Smooth muscle cell (in vitro differentiated cells): ENCODE measurements around the gene MORN1. TPM values are rescaled to one million over a fixed set of nuclear protein-coding genes. Genes with fewer than 3 reads are reported as not detected.

Source experiments
- DNase-seq: peaks from one replicate; lab custom pipeline; 2025; ENCODE audit not compliant: unreplicated experiment; lab: John Stamatoyannopoulos, UW
- H2AFZ ChIP-seq: fragments of 200-600 bp; sonication (generic); 2 replicates; pipeline ENCODE4 v1.6.0; 2016; ENCODE audit warnings: antibody characterized with exemption, low read depth, mild to moderate bottlenecking
- H3F3A ChIP-seq: fragments of 200-600 bp; sonication (generic); 2 replicates; pipeline ENCODE4 v1.6.0; 2017; ENCODE audit warnings: antibody characterized with exemption, low read depth
- H3K27ac ChIP-seq: fragments of 200-600 bp; sonication (generic); 2 replicates; pipeline ENCODE4 v1.5.1; 2016; ENCODE audit warnings: low read depth, mild to moderate bottlenecking
- H3K27me3 ChIP-seq: fragments of 200-600 bp; sonication (generic); 2 replicates; pipeline ENCODE4 v1.6.1; 2016; ENCODE audit warnings: low read depth, mild to moderate bottlenecking
- H3K36me3 ChIP-seq: fragments of 200-600 bp; sonication (generic); 2 replicates; pipeline ENCODE4 v1.5.1; 2016; ENCODE audit warnings: low read depth
- H3K4me1 ChIP-seq: fragments of 200-600 bp; sonication (generic); 2 replicates; pipeline ENCODE4 v1.5.1; 2016; ENCODE audit warnings: low read depth
- H3K4me2 ChIP-seq: fragments of 200-600 bp; sonication (generic); 2 replicates; pipeline ENCODE4 v1.6.0; 2016; ENCODE audit warnings: mild to moderate bottlenecking
- H3K4me3 ChIP-seq: fragments of 200-600 bp; sonication (generic); 2 replicates; pipeline ENCODE4 v1.5.1; 2016; ENCODE audit warnings: mild to moderate bottlenecking
- H3K79me2 ChIP-seq: fragments of 200-600 bp; sonication (generic); 2 replicates; pipeline ENCODE4 v1.6.0; 2016; ENCODE audit warnings: low read depth, mild to moderate bottlenecking
- H3K9ac ChIP-seq: fragments of 200-600 bp; sonication (generic); 2 replicates; pipeline ENCODE4 v1.6.0; 2016; ENCODE audit warnings: low read depth
- H3K9me3 ChIP-seq: fragments of 200-600 bp; sonication (generic); replicated peaks from 2 replicates; pipeline ENCODE4 v1.5.1; 2016; ENCODE audit warnings: low read depth
- H4K20me1 ChIP-seq: fragments of 200-600 bp; sonication (generic); 2 replicates; pipeline ENCODE4 v1.6.0; 2016; ENCODE audit warnings: low read depth
- WGBS: methylation state at CpG from one replicate; pipeline ENCODE4 v1.1.7; 2016; ENCODE audit warnings: low lambda C conversion rate; 5-methylcytosine and 5-hydroxymethylcytosine counted together
- polyA plus RNA-seq: library from polyadenylated mRNA; unstranded; fragments of >200 nt; fragmentation: Nextera tagmentation; extraction: Ambion mirVana; gene quantifications from 2 replicates; pipeline ENCODE4 v1.2.1, GENCODE V29; 2016
- total RNA-seq: library from RNA; depleted of rRNA; stranded (reverse); fragments of >200 nt; gene quantifications from 2 replicates; pipeline ENCODE4 v1.2.3, GENCODE V29; 2014
- TF ChIP-seq, protein P1 (sequence below): fragments of 200-600 bp; sonication (generic); IDR thresholded peaks from 2 replicates; pipeline ENCODE4 v1.5.1; 2017; ENCODE audit warnings: borderline replicate concordance, mild to moderate bottlenecking, antibody characterized with exemption; ENCODE audit not compliant: insufficient read depth, poor library complexity, severe bottlenecking

MORN1 gene
- total and polyA plus RNA-seq, 2 experiments from 2014 or later = 4.9 to 6.2 TPM

DNA sequence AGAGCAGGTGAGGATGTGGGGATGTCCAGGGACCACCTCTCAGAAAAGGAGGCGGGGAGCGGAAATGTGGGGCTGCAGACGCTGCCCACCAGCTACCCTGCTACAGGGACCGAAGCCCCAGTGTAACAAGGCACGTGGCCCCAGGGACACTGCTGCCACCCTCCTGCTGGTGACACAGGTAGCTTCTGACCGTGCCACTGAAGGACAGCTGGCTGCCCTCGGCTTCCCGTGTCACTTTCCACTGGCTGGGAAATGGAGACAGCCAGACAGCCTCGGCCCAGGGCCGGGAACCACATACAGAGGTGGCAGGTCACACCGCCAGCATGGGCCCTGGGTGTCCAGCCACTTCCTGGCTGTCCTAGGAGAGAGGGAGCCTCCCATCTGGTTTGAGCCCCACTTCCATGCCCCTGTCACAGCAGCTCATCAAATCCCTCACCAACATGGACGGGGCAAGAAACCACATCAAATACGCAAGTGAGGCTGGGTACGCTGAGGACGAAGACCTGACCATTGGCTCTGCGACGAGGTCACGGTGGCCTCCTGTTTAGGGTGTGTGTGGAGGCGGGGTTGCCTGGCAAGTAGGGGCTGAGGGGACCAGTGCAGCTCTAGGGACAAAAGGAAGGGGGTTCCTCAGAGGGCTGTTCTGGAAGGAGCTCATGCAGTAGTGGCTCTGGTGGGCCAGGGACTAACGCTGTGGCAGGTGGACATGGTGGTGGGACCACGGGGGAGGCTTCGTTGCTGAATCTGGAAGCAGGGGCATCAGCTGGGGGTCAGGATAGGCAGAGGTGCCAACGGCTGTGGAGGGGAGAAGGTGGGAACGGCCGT, 16.0 kb upstream of the MORN1 start:
- no peaks in the 10 kb centered on the region for H3K36me3 ChIP-seq
- no peak for DNase-seq
- 89% methylated on average over 23 of the region's 25 CpGs for WGBS
- no peak overlapping the region for H3K27ac ChIP-seq
- H3K9me3 ChIP-seq = no peaks in the 10 kb centered on the region
- TF ChIP-seq, protein P1, sequence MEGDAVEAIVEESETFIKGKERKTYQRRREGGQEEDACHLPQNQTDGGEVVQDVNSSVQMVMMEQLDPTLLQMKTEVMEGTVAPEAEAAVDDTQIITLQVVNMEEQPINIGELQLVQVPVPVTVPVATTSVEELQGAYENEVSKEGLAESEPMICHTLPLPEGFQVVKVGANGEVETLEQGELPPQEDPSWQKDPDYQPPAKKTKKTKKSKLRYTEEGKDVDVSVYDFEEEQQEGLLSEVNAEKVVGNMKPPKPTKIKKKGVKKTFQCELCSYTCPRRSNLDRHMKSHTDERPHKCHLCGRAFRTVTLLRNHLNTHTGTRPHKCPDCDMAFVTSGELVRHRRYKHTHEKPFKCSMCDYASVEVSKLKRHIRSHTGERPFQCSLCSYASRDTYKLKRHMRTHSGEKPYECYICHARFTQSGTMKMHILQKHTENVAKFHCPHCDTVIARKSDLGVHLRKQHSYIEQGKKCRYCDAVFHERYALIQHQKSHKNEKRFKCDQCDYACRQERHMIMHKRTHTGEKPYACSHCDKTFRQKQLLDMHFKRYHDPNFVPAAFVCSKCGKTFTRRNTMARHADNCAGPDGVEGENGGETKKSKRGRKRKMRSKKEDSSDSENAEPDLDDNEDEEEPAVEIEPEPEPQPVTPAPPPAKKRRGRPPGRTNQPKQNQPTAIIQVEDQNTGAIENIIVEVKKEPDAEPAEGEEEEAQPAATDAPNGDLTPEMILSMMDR = no peak
- peaks cover 8% of the 10 kb centered on the region for H3F3A ChIP-seq
- no peak overlapping the region for H3K4me2 ChIP-seq
- no peaks in the 10 kb centered on the region for H3K79me2 ChIP-seq
- H2AFZ ChIP-seq = no peak overlapping the region
- H3K27me3 ChIP-seq = no peaks in the 10 kb centered on the region
- no peak overlapping the region for H3K9ac ChIP-seq
- H3K4me3 ChIP-seq = no peak overlapping the region
- peaks cover 16% of the 10 kb centered on the region for H4K20me1 ChIP-seq
- no peaks in the 10 kb centered on the region for H3K4me1 ChIP-seq

DNA sequence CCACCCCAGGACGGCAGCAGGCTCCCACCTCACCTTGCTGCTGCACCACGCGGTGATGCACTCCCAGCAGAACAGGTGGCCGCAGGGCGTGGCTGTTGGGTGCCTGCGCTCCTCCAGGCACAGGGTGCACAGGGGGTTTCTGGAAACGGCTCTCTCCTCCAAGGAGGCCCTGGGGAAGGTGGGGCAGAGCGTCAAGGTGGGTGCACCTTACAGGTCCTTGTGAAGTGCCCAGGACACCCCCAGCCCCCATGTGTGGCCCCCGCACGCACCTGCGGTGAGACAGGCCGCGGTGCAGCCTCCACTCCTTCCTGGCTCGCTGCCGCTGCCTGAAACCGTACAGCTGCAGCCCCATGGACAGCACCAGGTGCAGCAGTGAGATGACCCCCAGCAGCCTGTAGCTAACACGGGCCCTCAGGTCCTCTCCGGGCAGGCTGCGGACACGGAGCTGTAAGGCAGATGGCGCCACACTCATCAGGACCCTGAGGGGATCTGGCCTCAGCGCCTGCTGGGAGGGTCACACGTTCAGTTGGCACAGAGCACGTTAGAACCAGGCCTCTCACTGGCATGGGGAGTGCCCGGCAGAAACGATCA, 15.2 kb upstream of the MORN1 start:
- no peak for DNase-seq
- Histone ChIP-seq H3K4me1 (no peaks in the 10 kb centered on the region), H4K20me1 (peaks cover 24% of the 10 kb centered on the region), H3K27ac (no peak overlapping the region), H3K79me2 (no peaks in the 10 kb centered on the region), H3K4me2 (no peak overlapping the region), H3K9me3 (no peaks in the 10 kb centered on the region), H3F3A (peaks cover 8% of the 10 kb centered on the region), H3K4me3 (no peak overlapping the region), H2AFZ (no peak overlapping the region), H3K9ac (no peak overlapping the region), H3K36me3 (no peaks in the 10 kb centered on the region), H3K27me3 (no peaks in the 10 kb centered on the region)
- 91% methylated on average over 26 of the region's 26 CpGs for WGBS
- TF ChIP-seq, protein P1 = no peak

DNA sequence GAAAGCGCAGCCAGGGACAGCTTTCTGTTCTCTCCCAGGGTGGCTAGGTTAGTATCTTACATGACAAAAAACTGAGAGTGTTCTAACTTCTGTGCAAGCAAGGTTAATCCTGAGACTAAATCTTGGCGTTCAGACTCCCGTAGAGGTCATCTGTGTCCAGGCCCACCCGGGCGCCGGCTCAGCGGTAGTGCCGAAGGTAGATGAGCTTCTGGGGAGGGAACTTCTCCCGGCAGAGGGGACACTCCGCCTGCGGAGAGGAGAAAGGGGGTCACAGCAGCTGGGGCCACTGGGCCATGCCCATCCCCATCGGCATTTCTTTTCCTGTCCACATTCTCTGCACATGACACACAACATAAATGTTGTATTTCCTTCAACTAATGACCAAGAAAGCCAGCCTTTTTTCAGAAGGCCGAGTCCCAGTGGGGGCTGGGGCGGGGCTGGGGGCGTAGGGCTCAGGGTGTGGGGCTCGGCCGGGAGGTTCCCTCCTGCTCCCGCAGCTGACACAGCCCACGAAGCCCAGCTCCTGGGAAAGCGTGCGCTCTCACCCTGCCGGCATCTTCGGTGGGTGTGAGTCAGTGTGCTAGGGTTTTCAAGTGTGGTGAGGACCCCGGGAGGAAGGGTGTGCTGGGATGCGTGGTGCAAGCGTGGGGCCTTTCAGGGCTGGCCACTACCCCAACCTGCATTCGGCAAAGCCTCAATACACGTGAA, 14.4 kb upstream of the MORN1 start:
- no peak for DNase-seq
- Histone ChIP-seq H3F3A (peaks cover 8% of the 10 kb centered on the region), H3K9ac (no peak overlapping the region), H3K4me2 (no peak overlapping the region), H3K27ac (no peak overlapping the region), H2AFZ (no peak overlapping the region), H4K20me1 (peaks cover 30% of the 10 kb centered on the region), H3K79me2 (no peaks in the 10 kb centered on the region), H3K4me1 (no peaks in the 10 kb centered on the region), H3K27me3 (no peaks in the 10 kb centered on the region), H3K9me3 (no peaks in the 10 kb centered on the region), H3K36me3 (peaks cover 1% of the 10 kb centered on the region), H3K4me3 (no peak overlapping the region)
- TF ChIP-seq, protein P1 = no peak
- 82% methylated on average over 28 of the region's 28 CpGs for WGBS
